Stomach (tissue), 9 donors: ENCODE measurements around the gene UST. TPM values are rescaled to one million over a fixed set of nuclear protein-coding genes. Genes with fewer than 3 reads are reported as not detected.
"Not testable (repeated sequence)": the region's sequence is repeated elsewhere in the genome, so short reads cannot be mapped to it uniquely, and the experiment has no call there.

Experiments used
- DNase-seq, 2 donors: peaks; one replicate each; pipeline versions ENCODE4 v3.0.0 to v3.0.0-alpha.2; 2013 to 2019
- H3K27ac ChIP-seq, 5 donors: fragments of 200-600 bp in 4 of 5; sonication (generic) in 4 of 5; one replicate each; pipeline ENCODE4 v1.5.1; 2013 to 2019; ENCODE audit warnings: mild to moderate bottlenecking in 1 of 5, moderate library complexity in 1 of 5
- H3K27me3 ChIP-seq, 3 donors: fragments of 200-600 bp; sonication (generic); one replicate each; pipeline ENCODE4 v1.5.1; 2017 to 2019; ENCODE audit warnings: mixed run types in 1 of 3
- H3K36me3 ChIP-seq, 4 donors: fragments of 200-600 bp; sonication (generic); 1 replicate in 3 of 4; 2 replicates in 1 of 4; pipeline ENCODE4 v1.5.1; 2016 to 2019
- H3K4me1 ChIP-seq, 4 donors: fragments of 200-600 bp; sonication (generic); one replicate each; pipeline ENCODE4 v1.5.1; 2016 to 2019
- H3K4me3 ChIP-seq, 4 donors: fragments of 200-600 bp; sonication (generic) in 3 of 4; one replicate each; pipeline ENCODE4 v1.5.1; 2016 to 2019; ENCODE audit warnings: mild to moderate bottlenecking in 1 of 4
- H3K9me3 ChIP-seq, 4 donors: fragments of 200-600 bp; sonication (generic); one replicate each; pipeline ENCODE4 v1.5.1; 2016 to 2019
- CTCF ChIP-seq, 7 experiments: fragments of 450-650 bp in 4 of 7; fragments of 200-600 bp in 3 of 7; sonication (generic) in 3 of 7; IDR thresholded peaks; one replicate each; pipeline ENCODE4 v1.5.1; 2016 to 2019; ENCODE audit warnings: antibody characterized with exemption in 7 of 7, control low read depth in 2 of 7, mild to moderate bottlenecking in 1 of 7
- EP300 ChIP-seq: sonication (generic); formaldehyde crosslinking; IDR thresholded peaks from one replicate; pipeline ENCODE4 v1.6.1; 2017; ENCODE audit warnings: antibody characterized with exemption
- POLR2A ChIP-seq, 4 donors: fragments of 450-650 bp; IDR thresholded peaks; one replicate each; pipeline ENCODE4 v1.6.1; 2016; ENCODE audit warnings: antibody characterized with exemption in 4 of 4, control low read depth in 2 of 4, mild to moderate bottlenecking in 1 of 4, moderate library complexity in 1 of 4
- POLR2AphosphoS5 ChIP-seq, 3 donors: sonication (generic); formaldehyde crosslinking; IDR thresholded peaks; one replicate each; pipeline ENCODE4 v1.6.1; 2016; ENCODE audit warnings: antibody characterized with exemption in 3 of 3
- WGBS, 5 donors: extraction: QIAGEN DNeasy Blood & Tissue Kit in 3 of 5; methylation state at CpG; one replicate each; pipeline versions ENCODE4 v1.1.5 to v1.1.7; 2013 to 2018; 5-methylcytosine and 5-hydroxymethylcytosine counted together
- intact Hi-C: fragments of 100-400 bp; cut with DNase I; formaldehyde crosslinking; loops from one replicate; pipeline ENCODE4 v1.15.1; 2023; ENCODE audit warnings: low total_unique reads
- polyA plus RNA-seq, 3 donors: library from polyadenylated mRNA; stranded (reverse); fragments of 200-250 nt; gene quantifications; one replicate each; pipeline ENCODE4 v1.2.3, GENCODE V29; 2013
- total RNA-seq, 5 donors: library from RNA; depleted of rRNA; stranded (reverse); fragments of >200 nt; gene quantifications; one replicate each; pipeline versions ENCODE4 v1.1.0 to v1.2.3, GENCODE V29; 2014 to 2016
- donor health status: healthy with polysubstance abuse.
- donor health status: Bipolar disorder and iron deficiency.
- donor health status: healthy.

UST gene
- total and polyA plus RNA-seq, 8 donors, result 2.2 to 45.8 (median 8.9) TPM

DNA sequence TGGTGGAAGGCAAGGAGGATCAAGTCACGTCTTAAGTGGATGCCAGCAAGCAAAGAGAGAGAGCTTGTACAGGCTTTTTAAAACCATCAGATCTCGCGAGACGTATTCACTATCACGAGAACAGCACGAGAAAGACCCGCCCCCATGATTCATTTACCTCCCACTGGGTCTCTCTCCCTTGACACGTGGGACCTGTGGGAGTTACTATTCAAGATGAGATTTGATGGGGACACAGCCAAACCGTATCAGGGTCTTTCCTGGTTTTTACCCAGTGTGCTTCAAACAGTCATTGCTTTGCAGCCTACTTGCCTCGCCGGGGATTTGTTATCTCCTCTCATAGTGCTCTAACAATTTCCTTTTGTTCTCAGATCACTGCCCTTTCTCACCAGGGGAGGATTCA is 108.2 kb downstream of the UST start:
- WGBS, 5 donors, result 69 to 75% (median 71%) methylated on average over 11 of the region's 11 CpGs

DNA sequence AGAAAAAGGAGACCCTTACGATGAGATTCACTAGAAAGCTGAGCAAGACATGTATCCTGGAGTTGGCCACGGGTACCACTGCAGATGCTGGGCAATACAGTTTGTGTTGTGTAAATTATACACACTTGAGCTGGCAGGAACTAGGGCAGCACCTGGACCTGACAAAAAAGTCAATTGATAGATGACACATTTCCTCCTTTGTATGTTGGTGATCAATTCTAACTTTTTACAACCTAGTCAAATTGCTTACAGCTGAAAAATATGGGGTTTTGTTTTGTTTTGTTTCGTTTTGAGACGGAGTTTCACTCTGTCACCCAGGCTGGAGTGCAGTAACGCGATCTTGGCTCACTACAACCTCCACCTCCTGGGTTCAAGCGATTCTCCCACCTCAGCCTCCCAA is 108.9 kb downstream of the UST start:
- intact Hi-C loops, result no loop called here
- TF ChIP-seq EP300 (no peak), CTCF (IDR thresholded peaks at IDR 0.05) (no peak), POLR2AphosphoS5 (IDR thresholded peaks at IDR 0.05) (no peak), POLR2A (IDR thresholded peaks at IDR 0.05) (no peak)
- 88 to 94% (median 92%) methylated on average over 7 of the region's 7 CpGs for WGBS, 5 donors
- DNase-seq, result no peak
- Histone ChIP-seq H3K4me1 (peaks cover 0 to 24% (median 10%) of the 10 kb centered on the region in 4 donors), H3K9me3 (no peaks in the 10 kb centered on the region), H3K4me3 (no peak overlapping the region), H3K36me3 (no peaks in the 10 kb centered on the region), H3K27ac (no peak overlapping the region), H3K27me3 (no peaks in the 10 kb centered on the region)

More for the DNA sequence above, 108.2 kb downstream of the UST start:
- Histone ChIP-seq H3K27ac (no peak overlapping the region), H3K9me3 (no peaks in the 10 kb centered on the region), H3K4me1 (peaks cover 0 to 24% (median 10%) of the 10 kb centered on the region in 4 donors), H3K4me3 (no peak overlapping the region), H3K27me3 (no peaks in the 10 kb centered on the region), H3K36me3 (no peaks in the 10 kb centered on the region)
- intact Hi-C loops, result no loop called here
- TF ChIP-seq POLR2A (IDR thresholded peaks at IDR 0.05), result no peak
- no peak for TF ChIP-seq CTCF (IDR thresholded peaks at IDR 0.05)
- TF ChIP-seq POLR2AphosphoS5 (IDR thresholded peaks at IDR 0.05), result no peak
- no peak for TF ChIP-seq EP300
- DNase-seq, result no peak

GRCh38 chr6:148857798-148858390 is 111.1 kb downstream of the UST start:
- Histone ChIP-seq H3K9me3 (no peaks in the 10 kb centered on the region), H3K36me3 (no peaks in the 10 kb centered on the region), H3K27ac (no peak overlapping the region), H3K4me1 (peaks cover 0 to 18% (median 5%) of the 10 kb centered on the region in 4 donors), H3K27me3 (no peaks in the 10 kb centered on the region), H3K4me3 (no peak overlapping the region)
- no peak for DNase-seq
- 78 to 87% (median 81%) methylated on average over 3 of the region's 3 CpGs for WGBS, 5 donors
- intact Hi-C loops, result no loop called here
- TF ChIP-seq CTCF (IDR thresholded peaks at IDR 0.05), result no peak
- TF ChIP-seq POLR2A (IDR thresholded peaks at IDR 0.05), result no peak
- TF ChIP-seq EP300, result no peak
- no peak for TF ChIP-seq POLR2AphosphoS5 (IDR thresholded peaks at IDR 0.05)

- H3K4me3 ChIP-seq, H3K27me3 ChIP-seq, H3K36me3 ChIP-seq, intact Hi-C loops, H3K9me3 ChIP-seq, DNase-seq, H3K27ac ChIP-seq: not testable (repeated sequence)
- peaks cover 0 to 15% (median 0%) of the 10 kb centered on the region in 4 donors for H3K4me1 ChIP-seq
- 76 to 90% (median 82%) methylated on average over 8 to 16 of the region's 16 CpGs for WGBS, 5 donors
Observed at GRCh38 chr6:148864132-148864531, 117.3 kb downstream of the UST start.

GRCh38 chr6:148864941-148865340 is 118.1 kb downstream of the UST start:
- H3K4me3 ChIP-seq, result no peak overlapping the region
- no peaks in the 10 kb centered on the region for H3K36me3 ChIP-seq
- no peak for DNase-seq
- H3K4me1 ChIP-seq, result peaks cover 0 to 17% (median 0%) of the 10 kb centered on the region in 4 donors
- intact Hi-C loops, result no loop called here
- no peaks in the 10 kb centered on the region for H3K9me3 ChIP-seq
- TF ChIP-seq POLR2AphosphoS5 (IDR thresholded peaks at IDR 0.05), result no peak
- TF ChIP-seq CTCF (IDR thresholded peaks at IDR 0.05), result no peak
- TF ChIP-seq EP300, result no peak
- no peak for TF ChIP-seq POLR2A (IDR thresholded peaks at IDR 0.05)
- no peaks in the 10 kb centered on the region for H3K27me3 ChIP-seq
- 69 to 94% (median 83%) methylated on average over 5 of the region's 5 CpGs for WGBS, 5 donors
- H3K27ac ChIP-seq, result no peak overlapping the region
